Esophagus muscularis mucosa (tissue), 3 donors: ENCODE data around the gene ULBP1.

ENCODE experiments used
- POLR2AphosphoS5 ChIP-seq, 2 donors: sonication (generic); formaldehyde crosslinking; IDR thresholded peaks; one replicate each; pipeline ENCODE4 v1.6.1; 2017; ENCODE audit warnings: antibody characterized with exemption in 2 of 2
- TF ChIP-seq, protein P1 (sequence below), 3 experiments: fragments of 200-600 bp in 2 of 3; fragments of 450-650 bp in 1 of 3; sonication (generic) in 2 of 3; IDR thresholded peaks; one replicate each; pipeline ENCODE4 v1.5.1; 2017 to 2019; ENCODE audit warnings: antibody characterized with exemption in 3 of 3, mild to moderate bottlenecking in 2 of 3, moderate library complexity in 1 of 3

DNA sequence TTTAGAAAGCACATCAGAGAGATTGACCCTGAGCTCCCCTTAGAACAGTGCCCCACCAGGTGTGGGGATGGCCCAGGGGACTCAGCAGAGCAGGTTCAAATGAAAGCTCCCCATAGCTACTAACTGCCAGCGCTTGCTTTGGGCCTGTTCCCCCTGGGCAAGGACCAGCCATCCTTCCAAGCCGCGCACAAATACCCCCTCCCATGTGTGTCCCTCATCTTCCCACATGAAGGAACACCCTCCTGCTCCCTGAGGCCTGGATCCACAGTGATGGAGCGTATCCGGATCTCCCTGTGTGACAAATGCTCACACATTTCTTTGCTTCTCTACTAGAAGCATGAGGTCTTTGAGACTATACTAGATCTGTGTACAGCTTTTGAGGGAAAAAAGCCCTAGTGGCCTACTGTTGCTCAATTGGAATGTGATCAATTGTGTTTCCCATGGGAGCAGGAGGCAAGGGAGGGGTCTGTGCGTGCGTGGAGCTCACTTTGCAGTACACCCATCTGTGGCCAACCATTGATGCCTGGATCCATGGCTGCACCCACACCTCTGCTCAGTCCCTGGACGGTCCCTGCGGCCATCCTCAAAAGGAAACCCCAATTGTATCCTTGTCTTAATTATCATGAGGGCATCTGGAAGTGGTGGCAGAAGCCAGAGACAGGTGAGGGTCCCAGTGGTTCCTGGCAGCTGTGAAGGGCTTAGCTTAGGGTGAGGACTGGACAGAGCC, 39.4 kb upstream of the ULBP1 start:
- TF ChIP-seq POLR2AphosphoS5 (IDR thresholded peaks at IDR 0.05) = no peak
- TF ChIP-seq, protein P1, sequence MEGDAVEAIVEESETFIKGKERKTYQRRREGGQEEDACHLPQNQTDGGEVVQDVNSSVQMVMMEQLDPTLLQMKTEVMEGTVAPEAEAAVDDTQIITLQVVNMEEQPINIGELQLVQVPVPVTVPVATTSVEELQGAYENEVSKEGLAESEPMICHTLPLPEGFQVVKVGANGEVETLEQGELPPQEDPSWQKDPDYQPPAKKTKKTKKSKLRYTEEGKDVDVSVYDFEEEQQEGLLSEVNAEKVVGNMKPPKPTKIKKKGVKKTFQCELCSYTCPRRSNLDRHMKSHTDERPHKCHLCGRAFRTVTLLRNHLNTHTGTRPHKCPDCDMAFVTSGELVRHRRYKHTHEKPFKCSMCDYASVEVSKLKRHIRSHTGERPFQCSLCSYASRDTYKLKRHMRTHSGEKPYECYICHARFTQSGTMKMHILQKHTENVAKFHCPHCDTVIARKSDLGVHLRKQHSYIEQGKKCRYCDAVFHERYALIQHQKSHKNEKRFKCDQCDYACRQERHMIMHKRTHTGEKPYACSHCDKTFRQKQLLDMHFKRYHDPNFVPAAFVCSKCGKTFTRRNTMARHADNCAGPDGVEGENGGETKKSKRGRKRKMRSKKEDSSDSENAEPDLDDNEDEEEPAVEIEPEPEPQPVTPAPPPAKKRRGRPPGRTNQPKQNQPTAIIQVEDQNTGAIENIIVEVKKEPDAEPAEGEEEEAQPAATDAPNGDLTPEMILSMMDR (IDR thresholded peaks at IDR 0.05) = no peak
